GM12872 (cell line): ENCODE data around the gene SULF2.

Source experiments
- TF ChIP-seq, protein P1 (sequence below): IDR thresholded peaks from 3 replicates; pipeline ENCODE4 v1.5.1; 2011; ENCODE audit warnings: low read depth, mild to moderate bottlenecking, low read length, moderate library complexity; ENCODE audit not compliant: insufficient read depth

SULF2 gene

GRCh38 chr20:47757145-47758035, 27.9 kb downstream of the SULF2 start:
- TF ChIP-seq, protein P1, sequence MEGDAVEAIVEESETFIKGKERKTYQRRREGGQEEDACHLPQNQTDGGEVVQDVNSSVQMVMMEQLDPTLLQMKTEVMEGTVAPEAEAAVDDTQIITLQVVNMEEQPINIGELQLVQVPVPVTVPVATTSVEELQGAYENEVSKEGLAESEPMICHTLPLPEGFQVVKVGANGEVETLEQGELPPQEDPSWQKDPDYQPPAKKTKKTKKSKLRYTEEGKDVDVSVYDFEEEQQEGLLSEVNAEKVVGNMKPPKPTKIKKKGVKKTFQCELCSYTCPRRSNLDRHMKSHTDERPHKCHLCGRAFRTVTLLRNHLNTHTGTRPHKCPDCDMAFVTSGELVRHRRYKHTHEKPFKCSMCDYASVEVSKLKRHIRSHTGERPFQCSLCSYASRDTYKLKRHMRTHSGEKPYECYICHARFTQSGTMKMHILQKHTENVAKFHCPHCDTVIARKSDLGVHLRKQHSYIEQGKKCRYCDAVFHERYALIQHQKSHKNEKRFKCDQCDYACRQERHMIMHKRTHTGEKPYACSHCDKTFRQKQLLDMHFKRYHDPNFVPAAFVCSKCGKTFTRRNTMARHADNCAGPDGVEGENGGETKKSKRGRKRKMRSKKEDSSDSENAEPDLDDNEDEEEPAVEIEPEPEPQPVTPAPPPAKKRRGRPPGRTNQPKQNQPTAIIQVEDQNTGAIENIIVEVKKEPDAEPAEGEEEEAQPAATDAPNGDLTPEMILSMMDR: no peak

DNA sequence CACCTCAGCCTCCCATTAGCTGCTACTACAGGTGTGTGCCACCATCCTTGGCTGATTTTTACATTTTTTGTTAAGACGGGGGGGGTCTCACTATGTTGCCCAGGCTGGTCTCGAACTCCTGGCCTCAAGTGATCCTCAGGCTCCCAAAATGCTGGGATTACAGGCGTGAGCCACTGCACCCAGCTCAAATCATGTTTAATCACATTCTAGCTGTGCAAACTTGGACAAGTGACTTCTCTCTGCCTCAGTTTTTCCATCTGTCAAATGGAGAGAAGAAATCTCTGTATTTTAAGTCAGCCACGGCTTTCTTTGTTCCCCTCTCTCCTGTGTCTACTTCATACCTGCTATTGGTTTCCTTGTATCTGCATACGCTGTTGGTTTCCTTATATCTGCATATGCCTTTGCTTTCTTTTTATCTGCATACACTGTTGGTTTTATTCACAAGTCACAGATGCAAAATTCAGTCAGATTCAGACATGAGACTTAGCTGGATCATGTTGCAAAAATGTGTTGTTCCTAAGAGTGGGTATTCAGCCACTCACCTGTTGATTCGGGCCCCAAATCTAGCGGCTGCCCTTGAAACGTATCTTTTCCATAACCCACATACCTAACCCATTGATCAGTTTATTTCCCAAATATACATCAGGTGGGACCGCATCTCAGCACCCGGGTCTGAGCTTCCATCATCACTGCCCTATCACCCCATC, 30.2 kb downstream of the SULF2 start:
- TF ChIP-seq, protein P1: no peak

DNA sequence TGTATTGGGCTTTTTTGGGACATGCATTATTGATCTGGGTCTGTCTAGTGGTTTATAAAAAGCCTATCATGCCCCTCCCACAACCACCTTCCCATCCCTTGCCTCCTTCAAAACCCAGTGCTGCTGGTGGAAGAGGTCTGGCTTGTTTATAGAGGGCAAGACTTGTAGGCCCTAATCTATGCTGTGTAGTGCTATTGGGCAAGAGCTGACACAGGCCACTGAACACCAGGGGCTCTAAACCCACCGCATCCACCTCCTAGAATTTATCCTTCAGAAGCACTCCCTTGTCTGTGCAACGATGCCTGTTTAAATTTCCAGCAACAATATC, 30.9 kb downstream of the SULF2 start:
- TF ChIP-seq, protein P1: no peak

GRCh38 chr20:47753576-47754387, 31.5 kb downstream of the SULF2 start:
- TF ChIP-seq, protein P1: no peak

GRCh38 chr20:47751449-47751848, 33.8 kb downstream of the SULF2 start:
- TF ChIP-seq, protein P1: no peak

DNA sequence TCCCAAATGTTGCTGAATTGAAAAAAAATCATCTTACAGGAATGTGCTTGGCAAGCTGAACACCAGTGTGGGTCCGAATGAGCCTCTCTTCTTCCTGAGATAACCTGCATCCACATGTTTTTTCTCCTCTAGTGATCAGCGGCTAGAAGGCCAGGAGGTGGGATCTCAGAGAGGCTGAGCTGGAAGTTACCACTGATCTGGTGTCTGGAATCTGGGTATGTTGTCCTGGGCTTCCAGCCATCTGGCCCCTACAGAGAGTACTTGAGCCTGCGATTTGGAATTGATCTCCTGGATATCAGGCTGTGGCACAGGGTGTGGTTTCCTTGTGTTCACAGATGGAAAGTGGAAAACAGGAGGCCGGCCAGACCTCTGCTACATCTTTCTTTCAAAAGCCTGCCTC, 35.9 kb downstream of the SULF2 start:
- TF ChIP-seq, protein P1: no peak

DNA sequence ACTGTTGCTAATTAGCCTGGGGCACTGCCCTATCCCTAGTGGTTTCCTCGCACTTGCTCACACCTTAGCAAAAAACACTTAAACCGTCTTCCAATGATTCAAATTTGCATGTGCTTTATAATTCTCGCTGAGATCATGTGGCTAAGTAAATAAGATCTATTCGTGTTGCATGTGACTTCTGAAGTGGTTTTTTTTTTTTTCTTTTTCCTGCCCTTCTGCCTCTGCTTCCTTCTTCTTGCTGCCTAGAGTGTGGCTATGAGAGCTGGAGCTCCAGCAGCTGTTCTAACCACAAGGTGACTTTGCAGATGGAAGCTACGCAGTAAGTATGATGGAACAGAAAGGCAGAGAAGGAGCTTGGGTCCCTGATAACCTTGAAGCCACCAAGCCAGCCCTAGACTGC, 36.5 kb downstream of the SULF2 start:
- TF ChIP-seq, protein P1: no peak
